ENCODE results near the gene CHCHD10. TPM values are rescaled to one million over a fixed set of nuclear protein-coding genes. Genes with fewer than 3 reads are reported as not detected.
A peak's percentile ranks its signal among the peaks of the same experiment; 100 is the strongest.

Gene CHCHD10
- total RNA-seq, 1 donor from 2014 or later, result 87.2 TPM

- H3K36me3 Mint-ChIP-seq, result no peaks in the 10 kb centered on the region
- peaks cover 15% of the 10 kb centered on the region for H3K4me1 Mint-ChIP-seq (ENCODE audit: unreplicated experiment)
- no peak for TF ChIP-seq CTCF (conservative IDR thresholded peaks at IDR 0.05)
- H3K4me3 Mint-ChIP-seq, result no peak overlapping the region
- H3K27me3 Mint-ChIP-seq, result no peaks in the 10 kb centered on the region
- DNase-seq (ENCODE audit: extremely low spot score, unreplicated experiment), result no peak
- H3K9me3 Mint-ChIP-seq, result no peaks in the 10 kb centered on the region
- no peak overlapping the region for H3K27ac Mint-ChIP-seq
These were observed 13.9 kb upstream of the CHCHD10 start for GRCh38 chr22:23781511-23782183.

GRCh38 chr22:23781065-23781464 lies 13.3 kb upstream of the CHCHD10 start:
- DNase-seq (ENCODE audit: extremely low spot score, unreplicated experiment), result no peak
- Mint-ChIP-seq H3K27ac (no peak overlapping the region), H3K9me3 (no peaks in the 10 kb centered on the region), H3K27me3 (no peaks in the 10 kb centered on the region), H3K4me3 (no peak overlapping the region), H3K36me3 (no peaks in the 10 kb centered on the region), H3K4me1 (ENCODE audit: unreplicated experiment) (peaks cover 10% of the 10 kb centered on the region)
- TF ChIP-seq CTCF (conservative IDR thresholded peaks at IDR 0.05), result no peak

GRCh38 chr22:23780146-23780748 lies 12.5 kb upstream of the CHCHD10 start:
- Mint-ChIP-seq H3K4me1 (ENCODE audit: unreplicated experiment) (peaks cover 15% of the 10 kb centered on the region), H3K27me3 (no peaks in the 10 kb centered on the region), H3K9me3 (no peaks in the 10 kb centered on the region), H3K36me3 (no peaks in the 10 kb centered on the region), H3K4me3 (no peak overlapping the region), H3K27ac (no peak overlapping the region)
- DNase-seq (ENCODE audit: extremely low spot score, unreplicated experiment), result no peak
- no peak for TF ChIP-seq CTCF (conservative IDR thresholded peaks at IDR 0.05)

GRCh38 chr22:23779731-23780130 lies 12.0 kb upstream of the CHCHD10 start:
- Mint-ChIP-seq H3K9me3 (no peaks in the 10 kb centered on the region), H3K4me3 (no peak overlapping the region), H3K27ac (peak overlapping the region; percentile 24)

GRCh38 chr22:23779083-23779482 lies 11.3 kb upstream of the CHCHD10 start:
- no peak for TF ChIP-seq CTCF (conservative IDR thresholded peaks at IDR 0.05)
- no peak overlapping the region for H3K4me3 Mint-ChIP-seq
- peaks cover 20% of the 10 kb centered on the region for H3K4me1 Mint-ChIP-seq (ENCODE audit: unreplicated experiment)
- no peaks in the 10 kb centered on the region for H3K9me3 Mint-ChIP-seq
- DNase-seq (ENCODE audit: extremely low spot score, unreplicated experiment), result no peak
- no peaks in the 10 kb centered on the region for H3K27me3 Mint-ChIP-seq
- H3K27ac Mint-ChIP-seq, result no peak overlapping the region
- H3K36me3 Mint-ChIP-seq, result no peaks in the 10 kb centered on the region

More at GRCh38 chr22:23779731-23780130, 12.0 kb upstream of the CHCHD10 start:
- DNase-seq (ENCODE audit: extremely low spot score, unreplicated experiment), result no peak
- no peaks in the 10 kb centered on the region for H3K36me3 Mint-ChIP-seq
- H3K4me1 Mint-ChIP-seq (ENCODE audit: unreplicated experiment), result peaks cover 17% of the 10 kb centered on the region
- no peaks in the 10 kb centered on the region for H3K27me3 Mint-ChIP-seq
- TF ChIP-seq CTCF (conservative IDR thresholded peaks at IDR 0.05), result no peak

Data from type B pancreatic cell (in vitro differentiated cells).